ENCODE data around the gene SYT17. TPM values are rescaled to one million over a fixed set of nuclear protein-coding genes. Genes with fewer than 3 reads are reported as not detected.

The SYT17 gene
- total RNA-seq, 4 donors from 2014 or later = 4.2 to 30.5 (median 9.6) TPM

- H3K27me3 ChIP-seq = no peaks in the 10 kb centered on the region
- H3K9me3 ChIP-seq = peaks cover 0 to 2% (median 0%) of the 10 kb centered on the region in 4 donors
- no peak overlapping the region for H3K4me3 ChIP-seq
- no peaks in the 10 kb centered on the region for H3K36me3 ChIP-seq
- H3K27ac ChIP-seq = no peak overlapping the region
- no peak for TF ChIP-seq CTCF (IDR thresholded peaks at IDR 0.05)
- no peak for TF ChIP-seq POLR2A (IDR thresholded peaks at IDR 0.05)
- H3K4me1 ChIP-seq = no peaks in the 10 kb centered on the region
- no peak for DNase-seq
Measured at GRCh38 chr16:19245326-19245925, 77.4 kb downstream of the SYT17 start.

DNA sequence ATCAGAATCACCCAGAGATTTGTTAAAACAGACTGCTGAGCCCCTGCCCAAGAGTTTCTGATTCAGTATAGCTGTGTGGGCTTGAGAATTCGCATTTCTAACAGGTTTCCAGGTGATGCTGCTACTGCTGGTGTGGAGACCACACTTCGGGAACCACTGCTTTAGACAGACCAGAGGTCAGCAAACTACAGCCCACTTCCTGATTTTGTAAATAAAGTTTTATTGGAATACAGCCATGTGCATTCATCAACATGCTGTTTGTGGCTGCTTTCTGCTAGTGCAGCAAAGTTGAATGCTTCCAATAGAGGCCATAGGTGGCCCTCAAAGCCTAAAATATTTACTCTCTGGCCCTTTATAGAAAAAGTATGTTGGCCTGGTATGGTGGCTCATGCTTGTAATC, 84.9 kb downstream of the SYT17 start:
- H3K4me3 ChIP-seq = no peak overlapping the region
- H3K27me3 ChIP-seq = no peaks in the 10 kb centered on the region
- no peaks in the 10 kb centered on the region for H3K36me3 ChIP-seq
- H3K4me1 ChIP-seq = no peaks in the 10 kb centered on the region
- no peak overlapping the region for H3K27ac ChIP-seq
- TF ChIP-seq CTCF (IDR thresholded peaks at IDR 0.05) (no peak), POLR2A (IDR thresholded peaks at IDR 0.05) (no peak)
- no peaks in the 10 kb centered on the region for H3K9me3 ChIP-seq
- DNase-seq = no peak

GRCh38 chr16:19254611-19255010, 86.6 kb downstream of the SYT17 start:
- DNase-seq = no peak
- TF ChIP-seq POLR2A (IDR thresholded peaks at IDR 0.05) (no peak), CTCF (IDR thresholded peaks at IDR 0.05) (no peak)
- Histone ChIP-seq H3K27me3 (no peaks in the 10 kb centered on the region), H3K4me1 (no peaks in the 10 kb centered on the region), H3K27ac (no peak overlapping the region), H3K9me3 (no peaks in the 10 kb centered on the region), H3K36me3 (no peaks in the 10 kb centered on the region), H3K4me3 (no peak overlapping the region)

GRCh38 chr16:19264123-19264673, 96.2 kb downstream of the SYT17 start:
- Histone ChIP-seq H3K4me3 (no peak overlapping the region), H3K9me3 (peaks cover 0 to 4% (median 0%) of the 10 kb centered on the region in 4 donors), H3K4me1 (no peaks in the 10 kb centered on the region), H3K27me3 (no peaks in the 10 kb centered on the region), H3K27ac (no peak overlapping the region), H3K36me3 (no peaks in the 10 kb centered on the region)
- TF ChIP-seq POLR2A (IDR thresholded peaks at IDR 0.05) = no peak
- no peak for TF ChIP-seq CTCF (IDR thresholded peaks at IDR 0.05)
- DNase-seq = no peak

DNA sequence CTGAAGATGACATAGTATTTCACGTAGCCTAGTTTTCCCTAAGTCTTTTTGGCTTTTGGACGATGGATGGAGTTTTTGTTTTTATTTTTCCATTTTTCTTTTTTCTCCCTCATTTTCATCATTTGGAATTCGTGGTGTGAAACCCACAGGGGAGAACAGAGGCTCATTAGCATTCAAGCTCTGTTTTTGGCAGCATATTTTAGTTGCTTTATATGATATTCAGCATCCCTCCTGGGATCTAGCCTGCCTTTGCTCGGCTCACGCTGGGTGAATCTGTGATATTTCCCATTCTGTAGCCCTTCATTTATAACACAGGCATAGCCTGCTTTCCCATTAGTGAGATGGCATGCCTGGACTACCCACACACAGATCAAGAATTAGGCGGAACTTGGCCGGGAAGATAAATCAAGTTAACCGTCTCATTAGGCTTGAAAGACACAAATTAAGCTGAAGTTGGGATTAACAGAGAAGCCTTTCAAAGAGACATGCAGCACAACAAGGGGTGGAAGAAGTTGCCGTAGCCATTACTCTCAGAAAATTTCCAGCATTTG, 97.4 kb downstream of the SYT17 start:
- no peak overlapping the region for H3K4me3 ChIP-seq

More for the DNA sequence above, 97.4 kb downstream of the SYT17 start:
- Histone ChIP-seq H3K9me3 (peaks cover 0 to 4% (median 0%) of the 10 kb centered on the region in 4 donors), H3K27ac (no peak overlapping the region), H3K36me3 (no peaks in the 10 kb centered on the region), H3K27me3 (no peaks in the 10 kb centered on the region), H3K4me1 (no peaks in the 10 kb centered on the region)
- TF ChIP-seq POLR2A (IDR thresholded peaks at IDR 0.05) = no peak
- TF ChIP-seq CTCF (IDR thresholded peaks at IDR 0.05) = no peak
- DNase-seq = no peak

Measured in Peyer's patch (tissue), 4 donors.